NOMO-1 treated with dmso at 0.1 percent for 144 hours (cell line): Measurements from ENCODE around the gene STAMBPL1.
"Not testable (repeated sequence)": the region's sequence is repeated elsewhere in the genome, so short reads cannot be mapped to it uniquely, and the experiment has no call there.

ENCODE experiments used
- DNase-seq: peaks from one replicate; lab custom pipeline; 2025; ENCODE audit not compliant: unreplicated experiment; lab: John Stamatoyannopoulos, UW

The STAMBPL1 gene

DNA sequence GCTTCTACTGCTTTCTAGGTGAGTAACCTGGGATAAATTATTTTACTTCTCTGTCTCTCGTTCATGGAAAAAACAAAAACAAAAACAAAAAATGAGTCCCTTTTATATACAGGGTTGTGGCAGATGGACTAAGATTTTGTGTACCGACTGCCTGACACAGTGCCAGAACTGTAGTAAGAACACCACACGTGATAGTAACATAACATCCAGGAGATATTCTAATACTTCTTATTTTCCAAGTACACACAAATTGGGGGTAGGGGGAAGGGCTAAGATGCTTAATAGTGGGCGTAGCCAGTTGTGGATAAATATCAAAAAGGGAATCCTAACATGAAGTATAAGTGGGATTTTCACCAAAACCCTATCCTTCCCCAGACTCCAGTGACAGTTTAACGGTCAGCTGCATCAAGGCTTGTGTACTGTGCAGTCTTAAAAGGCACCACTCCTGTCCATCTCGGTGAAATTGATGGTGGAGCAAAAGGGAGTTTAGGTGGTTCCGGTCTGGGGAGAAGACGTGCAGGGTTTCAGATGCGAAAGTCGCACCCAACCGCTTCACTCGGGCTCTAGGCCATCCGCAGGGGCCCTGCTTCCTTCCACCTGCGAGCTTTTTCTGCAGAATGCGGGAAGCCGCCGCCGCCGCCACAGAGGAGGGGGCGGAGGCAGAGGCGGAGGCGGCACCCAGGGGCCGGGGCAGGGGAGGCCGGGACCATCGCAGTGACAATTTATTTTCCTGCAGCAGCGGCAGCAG, at the start of gene STAMBPL1:
STAMBPL1 (plus strand) TSS at position 712 of the 748 bp plus-strand sequence. CDS start 21,464 bp downstream, outside the sequence.
- DNase-seq: peak; percentile 73

GRCh38 chr10:88830643-88831268, 49.3 kb upstream of the STAMBPL1 start:
- no peak for DNase-seq

GRCh38 chr10:88831709-88832108, 48.3 kb upstream of the STAMBPL1 start:
- no peak for DNase-seq

DNA sequence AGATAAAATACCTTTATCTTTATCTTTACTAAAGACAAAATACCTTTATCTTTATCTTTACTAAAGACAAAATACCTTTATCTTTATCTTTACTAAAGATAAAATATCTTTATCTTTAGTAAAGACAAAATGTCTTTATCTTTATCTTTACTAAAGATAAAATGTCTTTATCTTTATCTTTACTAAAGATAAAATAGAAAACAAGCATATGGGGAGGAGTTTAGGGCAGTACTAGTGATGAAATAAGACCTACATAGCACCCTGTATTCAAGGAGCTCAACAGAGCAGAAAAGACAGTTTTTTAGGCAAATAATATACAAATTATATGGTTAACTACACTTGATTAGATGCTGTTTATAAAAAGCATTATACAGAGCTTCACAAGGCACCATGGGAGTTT, 47.7 kb upstream of the STAMBPL1 start:
- no peak for DNase-seq

- no peak for DNase-seq
These were observed 46.9 kb upstream of the STAMBPL1 start for GRCh38 chr10:88833156-88833555.

DNA sequence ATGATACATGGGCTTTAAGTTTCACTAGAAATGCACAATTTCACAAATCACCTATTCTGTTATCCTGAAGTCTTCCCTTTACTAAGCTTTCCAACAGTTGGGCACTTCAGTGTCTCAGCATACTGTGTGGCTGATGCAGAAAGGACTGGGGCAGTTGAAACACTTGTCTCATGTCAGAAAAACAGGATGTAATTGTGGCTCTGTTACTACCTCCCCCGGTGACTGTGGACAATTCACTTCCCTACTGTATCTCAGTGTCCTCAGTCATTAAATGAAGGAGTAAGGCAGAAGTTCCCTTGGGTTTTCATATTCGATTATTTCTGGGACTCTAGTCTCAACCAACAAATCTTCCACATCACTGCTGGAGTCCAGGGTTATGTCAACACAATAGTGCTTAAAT, 46.3 kb upstream of the STAMBPL1 start:
- DNase-seq: peak; percentile 28

GRCh38 chr10:88835096-88835909, 44.7 kb upstream of the STAMBPL1 start:
- peak; percentile 83 for DNase-seq

- no peak for DNase-seq
These were observed 44.2 kb upstream of the STAMBPL1 start for GRCh38 chr10:88835910-88836221.

DNA sequence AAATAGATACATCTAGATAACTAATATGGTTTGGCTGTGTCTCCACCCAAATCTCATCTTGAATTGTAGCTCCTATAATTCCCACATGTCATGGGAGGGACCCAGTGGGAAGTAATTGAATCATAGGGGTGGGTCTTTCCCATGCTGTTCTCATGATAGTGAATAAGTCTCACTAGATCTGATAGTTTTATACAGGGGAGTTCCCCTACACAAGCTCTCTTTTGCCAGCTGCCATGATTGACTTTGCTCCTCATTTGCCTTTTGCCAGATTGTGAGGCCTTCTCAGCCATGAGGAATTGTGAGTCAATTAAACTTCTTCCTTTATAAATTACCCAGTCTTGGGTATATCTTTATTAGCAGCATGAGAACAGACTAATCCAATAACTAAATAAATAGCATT, 42.4 kb upstream of the STAMBPL1 start:
- not testable (repeated sequence) for DNase-seq

- DNase-seq: no peak
These were observed 41.2 kb upstream of the STAMBPL1 start for GRCh38 chr10:88838766-88839350.

- DNase-seq: no peak
These were observed 39.9 kb upstream of the STAMBPL1 start for GRCh38 chr10:88840104-88840503.

DNA sequence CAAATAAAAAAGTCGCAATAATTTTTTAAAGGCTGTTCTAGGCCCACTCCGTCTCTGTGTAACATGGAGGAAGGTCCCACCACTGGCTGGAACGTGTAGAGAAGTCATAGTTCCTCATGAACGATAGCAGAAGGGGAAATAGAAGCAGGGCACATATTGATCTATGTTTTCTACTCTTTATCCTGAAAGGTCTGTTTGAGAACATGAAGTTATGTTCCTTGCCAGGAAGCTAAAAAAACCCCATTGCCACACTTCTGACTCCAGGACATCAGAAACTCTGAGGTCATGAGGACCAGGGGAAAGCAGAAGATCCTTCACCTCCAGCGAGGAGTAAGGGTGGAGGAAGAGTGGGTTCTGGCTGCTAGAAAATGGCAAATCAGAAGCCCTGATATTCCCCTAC, 39.2 kb upstream of the STAMBPL1 start:
- DNase-seq: peak; percentile 11

GRCh38 chr10:88841316-88842111, 38.5 kb upstream of the STAMBPL1 start:
- DNase-seq: peak; percentile 11

DNA sequence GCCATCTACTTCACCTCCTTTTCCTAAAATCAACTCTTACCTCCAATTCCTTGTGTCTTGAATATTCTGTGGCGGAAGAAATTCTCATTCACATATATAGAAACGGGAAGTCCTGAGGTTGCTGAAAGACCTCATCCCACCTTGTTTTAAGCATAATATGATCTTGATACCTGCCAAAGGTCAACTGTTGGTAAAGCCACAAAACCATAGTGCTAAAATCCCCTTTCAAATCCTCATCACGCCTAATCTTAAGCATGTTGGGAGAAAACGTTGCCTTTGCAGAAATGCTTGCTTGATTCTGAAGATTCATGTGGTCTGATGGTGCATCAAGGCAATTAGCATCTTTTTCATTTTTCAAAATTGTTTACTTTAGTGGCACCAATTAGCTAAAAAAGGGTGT, 36.9 kb upstream of the STAMBPL1 start:
- no peak for DNase-seq

- DNase-seq: no peak
These were observed 31.5 kb upstream of the STAMBPL1 start for GRCh38 chr10:88848499-88848898.

GRCh38 chr10:88849234-88849633, 30.8 kb upstream of the STAMBPL1 start:
- no peak for DNase-seq

DNA sequence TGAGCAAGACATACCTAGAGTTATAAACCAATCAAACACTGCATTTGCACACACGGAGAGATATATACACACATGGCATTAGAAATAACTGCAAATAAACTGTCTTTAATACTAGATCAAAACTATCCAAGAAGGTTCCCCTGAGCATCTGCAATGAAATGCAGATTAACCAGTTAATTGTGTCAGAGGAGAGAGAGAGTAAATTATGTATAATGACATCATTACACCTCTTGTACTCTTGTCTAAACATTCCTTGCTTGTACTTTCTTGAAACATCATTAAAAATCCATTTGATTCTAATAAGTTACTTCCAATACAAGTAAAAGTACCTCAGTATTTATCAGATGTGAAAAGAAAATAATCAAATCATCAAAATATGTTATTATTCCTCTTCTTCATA, 29.3 kb upstream of the STAMBPL1 start:
- no peak for DNase-seq

DNA sequence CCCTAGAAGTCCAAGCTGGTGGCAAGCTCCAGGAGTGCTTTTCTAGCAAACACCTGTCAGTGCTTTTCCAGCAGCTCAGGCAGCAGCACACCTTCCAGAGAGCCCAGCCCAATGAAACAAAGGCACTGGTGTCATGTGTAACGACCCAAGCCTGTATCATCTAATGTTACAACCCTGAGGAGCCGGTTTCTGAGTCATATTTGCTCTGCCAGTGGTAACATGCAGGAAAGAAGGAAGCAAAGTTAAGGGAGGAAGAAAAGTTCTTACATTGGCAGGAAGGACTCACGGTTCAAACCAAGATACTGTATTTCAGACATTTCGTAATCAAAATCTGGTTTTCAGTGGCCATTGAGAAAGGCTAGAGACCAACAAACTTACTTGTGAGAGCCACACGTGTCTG, 28.3 kb upstream of the STAMBPL1 start, which contains the start of gene ANKRD22:
ANKRD22 (minus strand) TSS at position 139 of the 400 bp plus-strand sequence. CDS start 237 bp downstream, outside the sequence.
- DNase-seq: peak; percentile 91

GRCh38 chr10:88852327-88852726, 27.7 kb upstream of the STAMBPL1 start:
- no peak for DNase-seq

- DNase-seq: peak; percentile 72
These were observed 26.7 kb upstream of the STAMBPL1 start for GRCh38 chr10:88853155-88853881.
